ENCODE data around the gene SPATA13.
"Not testable (repeated sequence)": the region's sequence is repeated elsewhere in the genome, so short reads cannot be mapped to it uniquely, and the experiment has no call there.

SPATA13 gene

DNA sequence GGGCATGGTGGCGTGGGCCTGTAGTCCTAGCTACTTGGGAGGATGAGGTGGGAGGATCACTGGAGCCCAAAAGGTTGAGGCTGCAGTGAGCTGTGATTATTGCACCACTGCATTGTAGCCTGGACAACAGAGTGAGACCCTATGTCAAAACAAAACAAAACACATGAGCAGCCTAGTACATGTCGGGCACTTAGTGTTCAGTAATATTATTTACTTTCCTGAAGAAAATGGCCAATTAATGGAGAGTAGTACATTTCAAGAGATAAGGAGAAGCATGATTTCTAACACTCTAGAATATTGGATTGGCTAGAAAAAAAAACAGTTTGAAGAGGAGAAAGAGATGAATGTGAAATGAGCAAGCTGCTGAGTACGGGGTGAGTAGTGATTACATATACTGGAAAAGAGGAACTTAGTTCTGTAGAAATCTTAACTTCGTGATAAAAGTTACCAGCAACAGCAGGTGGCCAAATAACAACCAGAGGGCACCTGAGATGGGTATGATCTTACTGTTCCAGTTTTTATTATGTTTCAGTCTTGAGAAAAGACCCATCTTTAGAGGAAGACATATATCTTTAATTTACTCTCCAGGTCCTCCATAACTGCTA is 36.2 kb downstream of the SPATA13 start:
- DNase-seq (ENCODE audit: low spot score), result peak; percentile 1

DNA sequence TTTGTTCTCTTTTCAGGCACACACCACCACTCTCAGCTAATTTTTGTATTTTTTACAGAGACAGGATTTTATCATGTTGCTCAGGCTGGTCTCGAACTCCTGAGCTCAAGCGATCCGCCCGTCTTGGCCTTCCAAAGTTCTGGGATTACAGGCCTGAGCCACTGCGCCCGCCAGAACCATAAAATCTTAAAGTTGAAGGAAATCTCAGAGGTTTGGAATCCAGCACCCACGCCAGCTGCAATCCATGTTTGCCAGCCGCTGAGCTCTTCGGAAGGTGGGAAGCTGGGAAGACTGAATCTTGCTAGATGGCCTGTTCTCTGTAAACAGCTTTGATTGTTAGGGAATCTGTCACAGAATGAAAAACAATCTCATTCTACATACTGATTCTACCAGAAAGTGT is 38.5 kb downstream of the SPATA13 start:
- no peak for DNase-seq (ENCODE audit: low spot score)

DNA sequence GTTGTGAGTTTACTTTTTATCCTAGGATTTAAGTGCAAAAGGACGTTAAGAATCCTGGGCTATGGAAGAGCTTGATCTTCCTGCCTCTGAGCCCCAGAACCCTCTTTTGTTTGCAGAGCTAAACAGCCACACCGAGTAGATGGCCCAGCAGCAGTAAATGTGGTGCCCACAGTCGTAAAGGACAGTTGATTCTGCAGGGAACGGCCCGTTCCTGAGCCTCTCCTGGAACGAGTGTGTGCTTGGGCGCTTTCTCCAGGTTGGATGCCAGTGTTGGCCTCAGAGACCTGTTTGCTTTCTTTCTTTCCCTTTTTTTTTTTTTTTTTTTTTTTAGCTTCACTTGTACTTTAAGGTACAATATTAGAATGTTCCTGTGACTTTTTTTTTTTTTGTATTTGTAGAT is 41.7 kb downstream of the SPATA13 start:
- no peak for DNase-seq (ENCODE audit: low spot score)

DNA sequence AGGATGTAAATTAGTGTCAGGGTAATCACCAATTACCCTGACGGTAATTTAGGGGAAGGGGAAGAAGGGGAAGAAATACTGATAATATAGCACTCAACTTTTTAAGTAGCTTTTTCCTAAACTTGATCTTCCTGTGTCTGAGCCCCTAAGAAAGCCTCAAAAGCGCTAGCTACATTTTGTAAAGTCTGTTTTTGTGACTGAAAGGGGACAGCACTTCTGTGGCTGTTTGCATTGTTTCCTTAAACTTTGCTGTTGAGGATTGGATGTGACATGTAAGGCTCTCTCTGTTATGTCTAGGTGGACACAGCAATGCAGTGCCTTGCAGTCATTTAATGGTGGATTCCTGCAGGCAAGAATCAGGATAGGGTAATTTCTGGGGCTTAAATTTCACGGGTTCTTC is 42.8 kb downstream of the SPATA13 start:
- DNase-seq (ENCODE audit: low spot score), result no peak

DNA sequence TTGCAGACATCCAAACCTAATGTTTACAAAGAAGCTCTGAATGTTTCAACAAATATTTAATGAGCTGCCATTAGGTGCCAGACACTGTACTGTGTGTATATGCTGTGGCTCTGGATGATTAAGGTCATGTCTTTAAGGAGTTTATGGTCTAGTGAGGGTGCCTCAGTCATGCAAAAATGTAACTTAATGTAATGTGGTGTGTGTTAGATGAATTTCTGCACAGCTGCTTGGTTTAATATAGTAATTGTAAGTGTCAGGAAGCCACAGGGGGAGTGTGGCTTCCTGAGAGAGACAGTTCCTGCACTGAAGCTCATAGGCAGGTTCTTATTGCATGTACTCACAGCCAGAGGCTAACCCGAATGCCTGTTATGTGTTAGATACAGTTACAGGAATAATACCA is 43.3 kb downstream of the SPATA13 start:
- no peak for DNase-seq (ENCODE audit: low spot score)

DNA sequence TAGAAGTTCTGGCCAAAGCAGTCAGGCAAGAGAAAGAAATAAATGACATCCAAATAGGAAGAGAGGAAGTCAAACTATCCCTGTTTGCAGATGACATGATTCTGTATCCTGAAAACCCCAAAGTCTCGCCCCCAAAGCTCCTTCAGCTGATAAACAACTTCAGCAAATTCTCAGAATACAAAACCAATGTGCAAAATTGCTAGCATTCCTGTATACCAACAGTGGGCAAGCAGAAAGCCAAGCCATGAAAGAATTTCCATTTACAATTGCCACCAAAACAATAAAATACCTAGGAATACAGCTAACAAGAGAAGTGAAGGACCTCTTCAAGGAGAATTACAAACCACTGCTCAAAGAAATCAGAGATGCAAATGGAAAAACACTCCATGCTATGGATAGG is 44.6 kb downstream of the SPATA13 start:
- DNase-seq (ENCODE audit: low spot score), result not testable (repeated sequence)

DNA sequence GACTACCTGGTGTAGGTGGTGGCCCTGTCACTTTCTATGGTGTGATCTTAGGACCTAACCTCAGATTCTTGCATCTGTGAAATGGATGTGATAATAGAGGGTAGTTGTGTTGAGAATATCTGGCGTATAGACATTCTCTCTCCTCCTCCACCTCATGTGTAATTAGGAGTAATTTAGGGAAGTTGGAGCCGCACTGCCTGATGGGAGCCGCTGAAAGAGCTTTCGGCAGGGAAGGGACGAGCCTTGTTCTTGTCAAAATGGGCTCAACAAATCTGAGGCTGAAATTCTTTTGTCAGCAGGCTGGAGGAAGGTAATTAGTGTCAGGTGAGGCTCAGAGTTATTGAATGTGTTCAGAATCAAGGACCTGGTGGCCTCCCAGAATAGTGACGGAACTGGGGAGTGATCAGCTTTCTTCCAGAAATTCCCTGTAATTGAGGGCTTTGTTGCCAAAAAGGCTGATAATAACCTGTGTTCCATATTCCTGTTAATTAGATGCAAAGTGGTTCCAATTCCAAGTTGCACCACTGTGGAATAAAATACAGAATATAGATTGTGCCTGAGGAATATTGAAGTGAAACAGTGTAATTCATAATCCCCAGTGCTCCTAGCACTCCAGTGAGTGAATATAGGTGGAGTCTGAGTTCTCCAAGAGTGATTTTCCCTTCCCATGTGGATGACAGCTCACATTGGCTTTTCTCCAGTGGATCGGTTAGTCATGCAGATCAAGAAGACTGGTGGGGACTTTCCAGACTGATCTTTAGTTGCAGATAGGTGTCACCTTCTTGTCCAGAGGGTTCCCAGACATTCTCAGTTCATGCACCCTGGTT is 47.5 kb downstream of the SPATA13 start:
- peak; percentile 48 for DNase-seq (ENCODE audit: low spot score)

DNA sequence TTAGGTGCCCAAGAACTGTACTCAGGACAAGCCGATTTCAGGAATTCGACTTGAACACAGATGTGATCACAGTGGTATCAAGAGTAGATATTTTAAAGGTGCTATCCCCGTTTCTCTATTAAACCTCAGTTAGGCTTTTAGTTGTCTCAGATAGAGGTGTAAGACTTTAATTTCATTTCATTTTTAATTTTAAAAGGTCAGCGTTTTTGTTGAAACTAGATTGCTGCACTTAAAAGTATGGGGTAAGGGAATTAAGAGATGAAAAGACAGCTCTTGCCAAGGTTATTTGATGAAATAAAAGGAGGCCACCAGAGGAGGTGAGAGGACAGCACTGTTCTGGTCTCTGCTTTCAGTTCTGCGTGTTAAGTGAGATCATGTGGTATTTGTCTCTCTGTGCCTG is 48.6 kb downstream of the SPATA13 start:
- no peak for DNase-seq (ENCODE audit: low spot score)

DNA sequence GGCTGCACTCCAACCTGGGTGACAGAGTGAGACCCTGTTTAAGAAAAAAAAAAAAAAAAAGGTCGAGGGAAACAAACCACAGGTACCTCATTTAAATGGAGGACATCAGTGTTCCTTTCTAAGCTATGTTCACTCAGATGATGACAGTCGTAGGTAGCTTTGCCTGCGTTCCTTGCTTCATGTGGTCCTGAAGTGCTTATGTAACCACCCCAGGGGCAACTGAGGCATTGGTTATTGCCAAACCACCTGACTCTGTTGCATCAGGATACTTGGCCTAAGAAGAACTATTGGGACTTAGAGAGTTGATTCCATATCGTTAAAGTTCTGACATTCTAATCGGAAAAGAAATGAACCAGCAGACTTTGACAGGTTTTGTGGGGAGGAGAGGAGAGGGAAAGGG is 51.7 kb downstream of the SPATA13 start:
- DNase-seq (ENCODE audit: low spot score), result no peak

DNA sequence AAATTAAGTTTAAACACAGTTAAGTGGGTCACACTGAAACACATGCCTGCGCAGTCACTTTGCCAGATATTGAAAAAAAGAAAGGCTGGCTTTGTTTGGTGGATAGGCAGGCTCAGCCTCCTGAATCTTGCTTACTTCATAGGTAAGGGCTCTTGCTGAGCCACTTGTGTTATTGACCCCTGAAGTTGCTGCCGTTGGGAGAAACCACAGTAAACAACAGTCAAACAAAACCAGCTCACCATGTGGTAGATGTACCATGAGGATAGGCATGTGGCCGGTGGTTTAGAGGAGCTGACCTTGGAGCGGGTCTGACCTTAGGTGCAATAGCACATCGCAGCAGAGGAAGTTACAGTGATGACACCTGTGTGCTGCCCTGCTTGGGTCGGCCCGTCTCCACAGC is 52.2 kb downstream of the SPATA13 start:
- DNase-seq (ENCODE audit: low spot score), result no peak

DNA sequence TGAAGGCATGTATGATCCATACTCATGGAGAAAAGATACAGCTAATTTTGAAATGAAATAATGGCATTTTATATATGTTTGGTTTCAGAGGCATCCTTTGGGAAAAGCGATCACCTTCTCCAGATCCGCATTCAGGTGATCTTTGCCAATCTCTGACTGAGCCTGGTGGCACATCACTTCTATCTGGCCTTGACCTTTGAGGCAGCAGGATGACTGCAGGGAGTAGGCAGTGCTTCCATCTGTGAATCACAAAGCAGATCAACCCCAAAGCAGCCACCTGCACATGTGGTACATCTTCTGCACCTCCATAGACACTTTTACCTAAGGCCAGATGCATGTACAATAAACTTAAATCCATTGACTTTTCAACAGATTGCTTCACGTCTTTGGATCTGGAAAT is 53.4 kb downstream of the SPATA13 start:
- no peak for DNase-seq (ENCODE audit: low spot score)

DNA sequence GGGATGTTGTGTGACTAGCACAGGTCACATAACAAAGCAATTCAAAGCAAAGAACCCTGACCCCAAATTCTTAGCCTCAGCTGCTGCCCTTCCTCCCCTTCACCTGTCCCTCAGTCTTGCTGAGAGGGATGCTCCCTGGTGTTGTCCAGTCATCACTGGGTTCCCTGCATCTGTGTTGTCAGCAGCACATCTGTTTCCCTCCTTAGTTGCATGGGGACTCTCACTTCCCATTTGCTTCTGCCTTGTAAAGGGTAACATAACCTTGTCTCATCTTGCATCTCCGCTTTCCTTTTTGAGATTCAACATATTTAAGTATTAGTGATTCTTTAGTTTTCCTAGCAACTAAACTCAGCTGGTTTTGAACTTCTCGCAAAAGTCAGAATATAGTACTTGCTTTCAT is 54.0 kb downstream of the SPATA13 start:
- DNase-seq (ENCODE audit: low spot score), result no peak

DNA sequence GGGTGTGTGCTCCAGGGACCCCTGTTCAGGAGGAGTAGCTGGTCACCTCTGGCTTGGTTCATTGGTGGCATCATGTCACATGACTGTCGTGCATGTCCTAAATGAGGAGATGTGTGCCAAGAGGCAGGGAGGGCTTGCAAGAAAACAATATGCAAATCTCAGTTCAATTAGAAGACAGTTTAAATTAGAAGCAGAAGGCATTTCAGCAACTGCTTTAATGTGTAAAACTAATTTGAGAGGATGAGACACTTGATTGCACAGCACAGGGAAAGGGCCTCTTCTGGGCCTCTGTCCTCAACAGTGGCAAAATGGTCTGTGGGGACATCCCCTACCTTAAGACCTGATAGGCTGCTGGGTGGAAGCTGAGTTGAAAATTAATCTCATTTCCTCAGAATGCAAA is 54.6 kb downstream of the SPATA13 start:
- no peak for DNase-seq (ENCODE audit: low spot score)

DNA sequence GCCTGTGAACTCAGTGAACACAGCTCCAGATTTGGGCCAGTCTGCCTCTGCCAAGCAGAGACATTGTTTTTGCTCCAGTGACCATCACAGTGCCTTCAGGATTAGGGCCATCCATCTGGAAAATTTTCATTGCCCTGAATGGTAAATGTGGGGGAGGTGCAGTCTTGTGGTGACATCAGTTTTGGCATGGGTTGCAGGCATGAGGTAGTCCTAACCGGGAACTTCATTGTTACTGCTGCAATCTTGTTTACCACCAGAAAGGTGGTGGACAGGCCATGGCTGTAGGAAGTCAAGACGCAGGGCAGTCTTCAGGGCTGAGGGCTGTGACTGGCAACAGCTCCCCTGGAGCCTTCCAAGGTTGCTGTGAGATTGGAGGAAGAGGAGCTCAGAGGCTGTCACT is 55.2 kb downstream of the SPATA13 start:
- no peak for DNase-seq (ENCODE audit: low spot score)

DNA sequence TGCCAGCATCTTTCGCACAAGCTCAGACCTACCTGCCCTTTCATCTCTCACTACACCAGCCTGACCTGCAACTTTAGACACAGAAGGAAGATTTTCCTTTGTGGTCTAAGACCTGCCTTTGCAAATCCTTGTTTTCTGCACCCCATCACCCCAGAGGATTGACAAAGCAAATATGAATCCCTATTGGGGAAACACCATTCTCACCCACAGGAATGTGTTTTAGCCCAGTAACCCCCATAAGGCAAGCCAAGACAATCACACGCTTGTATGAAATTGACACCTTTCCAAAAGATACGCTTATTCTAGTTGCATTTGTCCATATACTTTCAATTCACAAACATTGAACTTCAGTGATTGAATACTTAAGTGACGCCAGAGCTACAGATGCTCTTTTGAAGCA is 55.7 kb downstream of the SPATA13 start:
- DNase-seq (ENCODE audit: low spot score), result no peak

DNA sequence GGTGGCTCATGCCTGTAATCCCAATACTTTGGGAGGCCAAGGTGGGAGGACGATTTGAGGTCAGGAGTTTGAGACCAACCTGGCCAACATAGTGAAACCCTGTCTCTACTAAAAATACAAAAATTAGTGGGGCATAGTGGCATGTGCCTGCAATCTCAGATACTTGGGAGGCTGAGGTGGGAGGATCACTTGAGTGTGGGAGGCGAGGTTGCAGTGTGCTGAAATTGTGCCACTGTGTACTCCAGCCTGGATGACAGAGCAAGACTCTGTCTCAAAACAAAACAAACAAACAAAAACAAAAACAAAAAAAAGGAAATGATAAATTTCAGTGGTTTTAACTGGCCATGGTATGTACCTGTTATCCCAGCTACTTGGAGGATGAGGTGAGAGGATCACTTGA is 56.3 kb downstream of the SPATA13 start:
- not testable (repeated sequence) for DNase-seq (ENCODE audit: low spot score)

DNA sequence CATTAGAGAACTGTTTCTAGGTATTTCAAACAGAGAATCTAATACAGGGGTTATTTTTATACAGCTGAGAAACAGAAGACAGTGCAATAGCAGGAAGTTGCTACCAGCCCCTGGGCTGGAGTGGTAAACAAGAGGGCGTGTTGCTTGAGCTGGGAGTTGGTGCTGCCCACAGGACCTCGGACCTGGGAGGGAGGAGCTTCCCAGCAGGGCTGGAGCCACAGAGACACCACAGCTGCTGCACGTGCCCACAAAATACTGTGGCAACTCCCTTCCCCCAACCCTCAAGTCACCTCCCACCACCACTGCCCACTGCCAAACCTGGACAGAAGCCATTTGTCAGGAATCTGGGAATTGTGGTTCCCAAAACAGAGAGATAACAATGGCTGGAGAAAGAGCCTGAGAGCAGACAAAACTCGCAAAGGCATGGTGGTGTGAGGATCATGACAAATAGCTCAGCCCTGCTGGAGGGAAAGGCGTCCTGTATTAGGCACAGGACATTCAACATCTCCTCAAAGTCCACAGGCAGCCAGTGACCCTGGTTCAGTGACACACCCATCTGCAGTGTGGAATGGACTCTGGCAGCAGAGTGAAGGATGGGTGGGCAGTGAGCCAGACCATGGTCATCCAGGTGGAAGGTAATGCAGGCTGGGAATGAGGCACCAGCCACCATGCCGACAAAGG is 57.2 kb downstream of the SPATA13 start:
- DNase-seq (ENCODE audit: low spot score), result no peak

DNA sequence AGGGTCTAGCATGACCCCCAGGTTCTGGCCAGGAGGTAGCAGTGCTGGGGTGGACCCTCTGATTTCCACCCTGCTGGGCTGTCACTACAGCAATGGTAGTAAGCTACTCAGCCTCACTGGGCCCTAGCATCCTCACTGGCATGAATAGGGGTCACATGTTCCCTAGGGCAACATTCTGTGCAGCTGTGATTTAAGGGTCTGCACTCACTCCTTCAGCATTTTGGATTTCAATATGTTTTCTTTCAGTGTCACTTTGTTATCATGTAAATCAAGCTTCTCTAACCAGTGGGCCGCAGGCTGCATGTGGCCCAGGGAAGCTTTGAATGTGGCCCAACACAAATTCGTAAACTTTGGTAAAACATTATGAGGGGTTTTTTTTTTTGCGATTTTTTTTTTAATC is 57.8 kb downstream of the SPATA13 start:
- DNase-seq (ENCODE audit: low spot score), result no peak

DNA sequence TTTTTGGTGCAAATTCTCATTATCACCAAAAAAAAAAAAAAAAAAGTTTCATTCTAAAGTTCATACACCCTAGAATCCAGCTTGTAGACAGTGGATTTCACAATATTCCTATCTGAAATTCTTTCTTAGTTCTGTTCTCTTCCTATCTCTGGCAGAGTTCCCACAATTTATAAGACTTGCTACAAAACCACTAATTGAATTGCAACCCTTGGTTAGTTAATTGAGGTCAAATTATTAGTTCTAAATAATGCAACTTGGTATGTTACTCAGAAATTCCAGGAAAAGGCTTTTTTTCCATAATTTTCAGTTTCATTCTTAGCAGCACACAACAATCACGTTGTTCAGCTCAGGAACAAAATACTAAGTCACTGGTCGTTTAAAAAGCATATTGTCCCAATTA is 58.5 kb downstream of the SPATA13 start:
- no peak for DNase-seq (ENCODE audit: low spot score)

DNA sequence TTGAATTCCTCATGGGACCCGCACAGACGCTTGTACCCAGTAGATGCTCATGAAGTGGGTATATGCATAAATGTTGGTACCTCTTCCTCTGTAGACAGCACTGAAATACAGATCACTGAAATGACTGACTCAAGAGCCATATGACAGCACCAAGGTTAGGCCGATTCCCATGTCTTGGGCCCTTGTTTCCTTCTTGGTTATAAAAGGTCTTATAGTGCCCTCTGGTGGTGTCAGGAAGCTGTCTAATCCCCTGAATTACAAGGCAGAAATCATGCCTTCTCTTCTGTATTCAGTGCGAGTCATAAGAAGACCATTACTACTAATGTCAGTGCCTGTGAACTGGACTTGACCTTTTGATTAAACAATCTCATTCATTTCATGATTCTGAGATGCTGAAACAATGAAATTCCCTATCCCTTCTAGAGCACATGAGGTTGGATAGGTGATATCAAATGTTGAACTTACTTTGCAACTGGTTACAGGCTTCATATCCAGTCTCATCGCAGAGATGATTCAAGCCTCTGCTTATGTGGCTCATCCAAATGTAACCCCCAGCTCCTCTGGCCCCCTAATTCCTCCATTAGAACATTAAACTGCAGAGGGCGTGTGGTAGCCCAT is 59.7 kb downstream of the SPATA13 start:
- peak; percentile 88 for DNase-seq (ENCODE audit: low spot score)

DNA sequence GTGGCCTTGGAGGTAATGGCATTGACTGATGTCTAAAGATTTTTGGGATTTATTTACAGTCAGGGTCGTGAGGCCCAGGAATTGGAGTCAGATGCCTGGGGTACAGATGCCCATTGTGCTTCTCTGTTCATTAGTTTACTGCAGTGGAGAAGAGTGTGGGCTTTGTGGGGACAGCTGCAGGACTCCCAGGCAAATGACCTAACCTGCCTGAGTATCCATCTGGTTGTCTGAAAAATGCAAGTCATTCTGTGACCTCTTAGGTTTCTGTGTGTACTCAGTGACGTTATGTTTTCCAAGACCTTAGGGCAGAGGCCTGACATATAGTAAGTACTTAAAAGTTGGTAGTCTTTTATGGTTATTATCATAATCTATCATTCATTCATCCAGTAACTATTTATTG is 60.5 kb downstream of the SPATA13 start:
- no peak for DNase-seq (ENCODE audit: low spot score)

DNA sequence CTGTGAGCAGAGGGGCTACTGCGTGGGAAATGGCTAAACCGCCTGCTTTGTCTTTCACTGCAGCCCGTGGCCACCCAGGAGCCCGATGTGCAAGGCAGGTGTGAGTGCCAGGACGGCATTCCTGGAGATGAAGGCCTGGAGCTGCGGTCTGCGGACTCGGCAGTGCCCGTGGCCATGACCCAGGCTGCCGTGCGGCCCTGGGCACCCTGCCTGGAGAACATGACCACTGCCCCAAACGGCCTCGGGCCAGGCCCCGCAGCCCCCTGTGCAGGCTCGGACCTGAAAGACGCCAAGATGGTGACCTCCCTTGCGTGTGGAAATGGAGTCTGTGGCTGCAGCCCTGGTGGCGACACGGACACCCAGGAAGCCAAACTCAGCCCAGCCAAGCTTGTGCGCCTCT is 62.2 kb downstream of the SPATA13 start:
- no peak for DNase-seq (ENCODE audit: low spot score)

All from RKO (cell line).